Glutamatergic neuron (in vitro differentiated cells): ENCODE measurements around the gene RAET1G. TPM values are rescaled to one million over a fixed set of nuclear protein-coding genes. Genes with fewer than 3 reads are reported as not detected.
"Not testable (repeated sequence)": the region's sequence is repeated elsewhere in the genome, so short reads cannot be mapped to it uniquely, and the experiment has no call there.

ENCODE experiments used
- DNase-seq: peaks from one replicate; pipeline ENCODE4 v3.0.0; 2022
- H3K27ac Mint-ChIP-seq: one replicate; pipeline ENCODE4 v1.8.0; 2020; ENCODE audit warnings: mild to moderate bottlenecking, mixed read lengths, inconsistent platforms; ENCODE audit not compliant: unreplicated experiment
- H3K27me3 Mint-ChIP-seq: one replicate; pipeline ENCODE4 v1.8.0; 2020; ENCODE audit warnings: mild to moderate bottlenecking, moderate library complexity, mixed read lengths, inconsistent platforms; ENCODE audit not compliant: unreplicated experiment
- H3K36me3 Mint-ChIP-seq: one replicate; pipeline ENCODE4 v1.8.0; 2020; ENCODE audit warnings: mild to moderate bottlenecking, mixed read lengths, inconsistent platforms; ENCODE audit not compliant: unreplicated experiment
- H3K4me1 Mint-ChIP-seq: one replicate; pipeline ENCODE4 v1.8.0; 2020; ENCODE audit warnings: mild to moderate bottlenecking, low read depth, mixed read lengths, inconsistent platforms; ENCODE audit not compliant: unreplicated experiment
- H3K4me3 Mint-ChIP-seq: one replicate; pipeline ENCODE4 v1.8.0; 2020; ENCODE audit warnings: mild to moderate bottlenecking, mixed read lengths, inconsistent platforms; ENCODE audit not compliant: unreplicated experiment
- H3K9me3 Mint-ChIP-seq: one replicate; pipeline ENCODE4 v1.8.0; 2020; ENCODE audit warnings: mild to moderate bottlenecking, moderate library complexity, mixed read lengths, inconsistent platforms; ENCODE audit not compliant: unreplicated experiment
- long read RNA-seq: library from polyadenylated mRNA; unstranded; transcript quantifications from one replicate; pipeline ENCODE4 v2.0.0, GENCODE V29; 2020; ENCODE audit not compliant: unreplicated experiment
- total RNA-seq: library from RNA; stranded (reverse); fragmentation: NEBNext Ultra II Directional; extraction: Animal tissue kit (Norgen Biotek cat#: 25700); gene quantifications from one replicate; pipeline ENCODE4 v1.2.1, GENCODE V29; 2021; ENCODE audit not compliant: unreplicated experiment
- TF ChIP-seq, protein P1 (sequence below): fragments of 200-600 bp; sonication (generic); IDR thresholded peaks from one replicate; pipeline ENCODE4 v1.5.0; 2021; ENCODE audit not compliant: partially characterized antibody, unreplicated experiment

Gene RAET1G, protein sequence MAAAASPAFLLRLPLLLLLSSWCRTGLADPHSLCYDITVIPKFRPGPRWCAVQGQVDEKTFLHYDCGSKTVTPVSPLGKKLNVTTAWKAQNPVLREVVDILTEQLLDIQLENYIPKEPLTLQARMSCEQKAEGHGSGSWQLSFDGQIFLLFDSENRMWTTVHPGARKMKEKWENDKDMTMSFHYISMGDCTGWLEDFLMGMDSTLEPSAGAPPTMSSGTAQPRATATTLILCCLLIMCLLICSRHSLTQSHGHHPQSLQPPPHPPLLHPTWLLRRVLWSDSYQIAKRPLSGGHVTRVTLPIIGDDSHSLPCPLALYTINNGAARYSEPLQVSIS
- total RNA-seq, result not detected
- long read RNA-seq, result 0 reads

DNA sequence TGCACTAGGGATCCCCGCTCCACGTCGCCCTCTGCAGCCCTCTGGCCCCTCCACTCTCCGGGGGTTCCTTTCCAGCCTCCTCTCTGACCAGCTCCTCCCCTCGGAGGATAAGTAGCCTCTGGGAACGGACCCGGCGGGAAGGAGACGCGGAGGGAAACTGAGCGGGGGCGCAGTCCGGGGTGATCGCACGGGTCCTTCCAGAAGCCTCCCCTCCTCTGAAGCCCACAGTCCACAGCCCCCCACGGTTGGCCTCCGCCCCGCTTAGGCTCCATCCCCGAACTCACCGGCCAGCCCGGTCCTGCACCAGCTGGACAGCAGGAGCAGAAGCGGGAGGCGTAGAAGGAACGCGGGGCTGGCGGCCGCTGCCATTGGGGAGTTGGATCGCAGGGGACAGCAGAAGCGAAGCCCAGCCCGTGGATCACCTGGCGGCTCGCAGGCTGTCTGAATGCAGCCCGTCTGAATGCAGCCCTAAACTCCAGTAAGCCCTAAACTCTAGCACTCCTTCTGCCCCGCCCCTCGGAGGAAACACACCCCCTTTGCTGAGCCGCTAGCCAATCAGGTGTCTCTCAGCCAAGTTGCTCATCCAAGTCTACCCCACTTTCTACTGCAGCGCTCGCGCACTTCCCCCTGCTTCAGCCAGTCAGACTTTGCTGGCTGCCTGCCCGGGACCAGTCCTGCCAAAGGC is at the start of gene RAET1G:
Gene RAET1G (minus strand): TSS at position 480 of the 685 bp plus-strand sequence. CDS start 111 bp downstream, at position 369.
- Mint-ChIP-seq H3K4me3 (peak within 1 kb of the TSS; percentile 88), H3K9me3 (peaks cover 15% of the 10 kb centered on the region), H3K36me3 (peaks cover 6% of the 10 kb centered on the region), H3K27me3 (peaks cover 50% of the 10 kb centered on the region), H3K4me1 (peaks cover 2% of the 10 kb centered on the region), H3K27ac (no peak within 1 kb of the TSS)
- peak; percentile 76 for DNase-seq
- TF ChIP-seq, protein P1, sequence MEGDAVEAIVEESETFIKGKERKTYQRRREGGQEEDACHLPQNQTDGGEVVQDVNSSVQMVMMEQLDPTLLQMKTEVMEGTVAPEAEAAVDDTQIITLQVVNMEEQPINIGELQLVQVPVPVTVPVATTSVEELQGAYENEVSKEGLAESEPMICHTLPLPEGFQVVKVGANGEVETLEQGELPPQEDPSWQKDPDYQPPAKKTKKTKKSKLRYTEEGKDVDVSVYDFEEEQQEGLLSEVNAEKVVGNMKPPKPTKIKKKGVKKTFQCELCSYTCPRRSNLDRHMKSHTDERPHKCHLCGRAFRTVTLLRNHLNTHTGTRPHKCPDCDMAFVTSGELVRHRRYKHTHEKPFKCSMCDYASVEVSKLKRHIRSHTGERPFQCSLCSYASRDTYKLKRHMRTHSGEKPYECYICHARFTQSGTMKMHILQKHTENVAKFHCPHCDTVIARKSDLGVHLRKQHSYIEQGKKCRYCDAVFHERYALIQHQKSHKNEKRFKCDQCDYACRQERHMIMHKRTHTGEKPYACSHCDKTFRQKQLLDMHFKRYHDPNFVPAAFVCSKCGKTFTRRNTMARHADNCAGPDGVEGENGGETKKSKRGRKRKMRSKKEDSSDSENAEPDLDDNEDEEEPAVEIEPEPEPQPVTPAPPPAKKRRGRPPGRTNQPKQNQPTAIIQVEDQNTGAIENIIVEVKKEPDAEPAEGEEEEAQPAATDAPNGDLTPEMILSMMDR, result no peak

DNA sequence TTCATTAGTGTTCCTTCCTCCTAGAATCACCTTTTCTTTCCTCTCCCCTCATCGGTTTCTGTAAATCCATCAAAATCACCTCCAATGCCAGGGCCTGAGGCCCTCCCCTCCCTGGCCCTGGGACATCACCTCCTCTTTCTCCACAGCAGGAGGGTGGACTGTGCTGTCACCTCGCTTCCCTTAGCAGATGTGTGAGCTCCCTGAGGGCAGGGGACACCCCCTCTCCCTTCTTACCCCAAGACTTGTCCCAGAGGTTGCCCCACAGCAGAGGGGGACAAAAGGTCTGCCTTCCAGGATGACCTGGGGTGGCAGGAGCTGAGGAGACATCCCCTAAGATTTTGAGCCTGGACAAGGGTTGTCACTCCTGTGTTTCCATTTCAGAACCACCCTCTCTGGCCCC is 46.7 kb upstream of the RAET1G start:
- DNase-seq, result no peak
- H3K27me3 Mint-ChIP-seq, result peaks cover 25% of the 10 kb centered on the region
- peaks cover 38% of the 10 kb centered on the region for H3K36me3 Mint-ChIP-seq
- H3K4me1 Mint-ChIP-seq, result peaks cover 3% of the 10 kb centered on the region
- H3K27ac Mint-ChIP-seq, result no peak overlapping the region
- H3K4me3 Mint-ChIP-seq, result no peak overlapping the region
- TF ChIP-seq, protein P1, result no peak
- H3K9me3 Mint-ChIP-seq, result peaks cover 5% of the 10 kb centered on the region

DNA sequence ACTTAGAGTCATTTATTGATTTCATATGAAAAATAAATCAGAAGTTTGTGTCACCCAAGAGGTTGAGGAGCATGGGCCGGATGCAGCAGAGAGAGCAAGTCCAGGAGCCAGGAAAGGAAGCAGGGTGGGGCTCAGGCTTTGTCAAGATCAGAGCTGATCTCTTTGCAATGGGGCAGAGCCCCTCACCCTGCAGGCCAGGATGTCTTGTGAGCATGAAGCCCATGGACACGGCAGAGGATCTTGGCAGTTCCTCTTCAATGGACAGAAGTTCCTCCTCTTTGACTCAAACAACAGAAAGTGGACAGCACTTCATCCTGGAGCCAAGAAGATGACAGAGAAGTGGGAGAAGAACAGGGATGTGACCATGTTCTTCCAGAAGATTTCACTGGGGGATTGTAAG is 46.0 kb upstream of the RAET1G start:
- not testable (repeated sequence) for H3K9me3 Mint-ChIP-seq, H3K4me3 Mint-ChIP-seq, H3K4me1 Mint-ChIP-seq, H3K27ac Mint-ChIP-seq, DNase-seq
- Mint-ChIP-seq H3K27me3 (peaks cover 31% of the 10 kb centered on the region), H3K36me3 (peaks cover 34% of the 10 kb centered on the region)

DNA sequence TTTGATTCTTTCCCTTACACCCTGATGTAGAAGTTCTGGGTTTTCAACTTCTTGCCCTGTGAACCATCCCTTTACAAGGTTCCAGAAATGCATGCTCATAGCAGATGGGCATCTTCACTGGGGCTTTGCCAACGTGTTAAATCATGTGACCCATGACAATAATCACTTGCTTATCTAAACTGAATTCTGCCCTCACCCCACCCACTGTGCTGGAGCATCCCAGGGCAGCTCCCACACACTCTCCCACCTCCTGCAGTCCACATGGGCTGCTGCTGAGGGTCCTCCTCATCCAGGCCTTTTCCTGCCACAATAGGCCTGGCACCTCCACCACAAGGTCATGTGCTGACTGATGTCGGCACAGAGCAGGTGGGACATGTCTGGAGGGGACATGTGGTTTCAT is 45.1 kb upstream of the RAET1G start:
- peaks cover 11% of the 10 kb centered on the region for H3K9me3 Mint-ChIP-seq
- H3K36me3 Mint-ChIP-seq, result peaks cover 32% of the 10 kb centered on the region
- H3K27ac Mint-ChIP-seq, DNase-seq, H3K4me3 Mint-ChIP-seq, H3K4me1 Mint-ChIP-seq: not testable (repeated sequence)
- peaks cover 38% of the 10 kb centered on the region for H3K27me3 Mint-ChIP-seq

DNA sequence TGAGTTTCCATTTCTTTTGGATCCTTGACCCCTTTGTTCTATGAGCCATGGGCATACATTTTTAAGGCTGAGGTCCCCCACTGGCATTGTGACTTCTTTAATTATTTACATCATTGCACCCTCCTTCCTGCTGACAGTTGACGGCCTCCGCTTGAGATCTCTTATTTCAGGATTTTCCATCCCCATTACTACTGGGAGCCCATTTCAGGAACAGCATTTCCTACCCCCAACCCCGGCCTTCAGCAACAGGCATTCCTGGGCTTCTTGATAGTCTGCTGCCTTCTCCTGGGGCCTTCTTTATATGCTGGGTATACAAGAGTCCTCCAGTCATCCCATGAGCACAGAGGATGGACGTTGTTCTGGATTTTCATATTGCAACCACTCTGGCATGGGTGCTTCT is 44.7 kb upstream of the RAET1G start:
- Mint-ChIP-seq H3K27me3 (peaks cover 38% of the 10 kb centered on the region), H3K27ac (no peak overlapping the region), H3K36me3 (peaks cover 32% of the 10 kb centered on the region), H3K4me3 (no peak overlapping the region), H3K4me1 (peaks cover 3% of the 10 kb centered on the region), H3K9me3 (peaks cover 11% of the 10 kb centered on the region)
- no peak for DNase-seq
- TF ChIP-seq, protein P1, result no peak

DNA sequence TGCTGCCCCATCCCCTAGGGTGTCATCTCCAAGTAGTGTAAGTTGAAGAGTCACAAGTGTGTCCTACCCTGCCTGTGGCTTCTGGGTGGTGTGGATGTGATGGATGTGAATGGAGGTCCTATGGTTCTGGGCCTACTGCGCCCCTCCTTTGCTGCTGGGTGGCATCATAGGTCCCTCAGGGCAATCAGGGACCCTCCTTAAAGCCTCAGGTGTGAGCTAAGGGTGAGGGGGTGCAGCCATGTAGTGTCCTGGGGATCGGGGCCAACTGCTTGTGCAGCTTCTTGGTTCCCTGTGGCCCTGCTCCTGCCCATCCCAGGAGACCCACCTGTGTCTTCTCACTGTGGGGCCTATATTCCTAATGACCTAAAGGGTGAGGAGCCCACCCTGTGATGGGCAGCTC is 43.4 kb upstream of the RAET1G start:
- Mint-ChIP-seq H3K9me3 (peaks cover 11% of the 10 kb centered on the region), H3K36me3 (peaks cover 28% of the 10 kb centered on the region), H3K27me3 (peaks cover 38% of the 10 kb centered on the region)
- not testable (repeated sequence) for H3K27ac Mint-ChIP-seq, H3K4me3 Mint-ChIP-seq, H3K4me1 Mint-ChIP-seq, DNase-seq
